NOMO-1 treated with DMSO at 0.1 percent for 48 hours (cell line): ENCODE results near the gene PGLYRP4.

Experiments used
- DNase-seq: peaks from one replicate; lab custom pipeline; 2025; ENCODE audit not compliant: unreplicated experiment; lab: John Stamatoyannopoulos, UW

The PGLYRP4 gene

GRCh38 chr1:153293480-153293775, 55.2 kb downstream of the PGLYRP4 start:
- DNase-seq = no peak

- DNase-seq = no peak
These were observed 55.7 kb downstream of the PGLYRP4 start for GRCh38 chr1:153292740-153293479.

DNA sequence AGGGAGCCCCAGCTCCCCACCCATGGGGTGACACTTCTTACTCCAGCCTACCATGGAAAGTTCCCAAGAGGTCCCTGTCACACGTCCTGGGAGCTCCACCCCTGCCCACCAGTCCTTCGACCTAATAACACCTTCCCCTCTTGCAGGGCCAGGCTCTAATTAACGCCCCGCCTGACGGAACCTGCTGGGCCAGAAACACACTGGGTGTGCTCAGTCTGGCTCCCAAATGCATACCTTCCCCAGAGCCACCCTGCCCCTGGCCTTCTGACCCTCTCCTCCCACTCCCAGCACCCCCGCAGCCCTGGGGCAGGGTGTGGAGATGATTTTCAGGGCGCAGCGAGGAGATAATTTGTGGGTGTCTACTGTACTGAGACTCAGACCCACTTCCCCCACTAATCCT, 56.5 kb downstream of the PGLYRP4 start:
- DNase-seq = no peak

- DNase-seq = no peak
These were observed 57.1 kb downstream of the PGLYRP4 start for GRCh38 chr1:153291514-153291913.

DNA sequence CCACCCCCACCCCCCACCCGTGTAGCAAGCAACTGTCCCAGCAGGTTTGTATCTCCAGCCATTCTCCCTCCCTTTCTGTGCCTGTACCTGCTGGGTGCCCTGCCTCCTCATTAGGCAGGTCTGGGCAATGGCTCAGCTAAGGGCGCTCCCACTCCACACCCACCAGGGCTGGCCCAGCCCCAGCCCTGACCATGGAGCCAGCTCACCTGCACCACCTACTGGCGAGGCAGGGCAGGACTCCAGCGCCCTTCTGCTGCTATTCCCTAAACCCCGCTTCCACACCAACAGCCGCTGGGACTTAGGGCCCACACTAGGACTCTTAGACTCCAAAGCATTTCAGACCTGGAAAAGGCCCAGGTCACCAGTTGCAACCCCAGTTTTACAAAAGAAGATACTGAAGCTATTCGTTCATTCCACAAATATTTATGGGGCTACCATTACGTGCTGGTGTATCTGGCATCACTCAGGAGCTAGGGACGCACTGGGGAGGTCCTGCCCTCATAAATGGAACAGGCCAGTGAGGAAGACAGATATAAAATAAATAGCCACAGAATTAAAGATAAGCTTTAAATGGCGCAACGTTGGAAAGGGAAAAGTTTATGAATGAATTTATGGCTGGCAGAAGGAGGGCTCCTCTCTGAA, 59.9 kb downstream of the PGLYRP4 start:
- no peak for DNase-seq
